Neural cell (in vitro differentiated cells): ENCODE measurements around the gene TGDS. TPM values are rescaled to one million over a fixed set of nuclear protein-coding genes. Genes with fewer than 3 reads are reported as not detected.

Experiments used
- H2AFZ ChIP-seq: fragments of 200-600, 300-800 bp; sonication (generic), shearing (Covaris generic); 2 replicates; pipeline ENCODE4 v1.6.0; 2014; ENCODE audit warnings: low read depth, mild to moderate bottlenecking, antibody characterized with exemption, low read length, moderate library complexity
- H3F3A ChIP-seq: fragments of 200-600 bp; shearing (Covaris generic); 2 replicates; pipeline ENCODE4 v1.6.1; 2016; ENCODE audit warnings: mild to moderate bottlenecking, moderate library complexity, mixed read lengths, antibody characterized with exemption, low read length; ENCODE audit not compliant: insufficient read depth, poor library complexity, severe bottlenecking
- H3K27ac ChIP-seq: fragments of 200-600, 300-800 bp; sonication (generic), shearing (Covaris generic); 2 replicates; pipeline ENCODE4 v1.5.1; 2014; ENCODE audit warnings: mild to moderate bottlenecking, low read length, moderate library complexity
- H3K27me3 ChIP-seq: fragments of 300-800, 200-600 bp; sonication (generic), shearing (Covaris generic); 2 replicates; pipeline ENCODE4 v1.6.0; 2014; ENCODE audit warnings: mild to moderate bottlenecking, low read depth, low read length, moderate library complexity; ENCODE audit not compliant: insufficient read depth
- H3K36me3 ChIP-seq: fragments of 300-800, 200-600 bp; sonication (generic), shearing (Covaris generic); 2 replicates; pipeline ENCODE4 v1.5.1; 2014; ENCODE audit warnings: mild to moderate bottlenecking, antibody characterized with exemption, low read length, moderate library complexity; ENCODE audit not compliant: insufficient read depth
- H3K4me2 ChIP-seq: fragments of 300-800, 200-600 bp; sonication (generic), shearing (Covaris generic); 2 replicates; pipeline ENCODE4 v1.6.0; 2014; ENCODE audit warnings: mild to moderate bottlenecking, low read length
- H3K4me3 ChIP-seq: fragments of 300-800, 200-600 bp; sonication (generic), shearing (Covaris generic); 2 replicates; pipeline ENCODE4 v1.5.1; 2014; ENCODE audit warnings: mild to moderate bottlenecking, low read length, moderate library complexity
- H3K79me2 ChIP-seq: fragments of 200-600 bp; shearing (Covaris generic); replicated peaks from 2 replicates; pipeline ENCODE4 v1.6.0; 2014; ENCODE audit warnings: mild to moderate bottlenecking, low read length, moderate library complexity; ENCODE audit not compliant: insufficient read depth
- H3K9ac ChIP-seq: fragments of 300-800, 200-600 bp; sonication (generic), shearing (Covaris generic); 2 replicates; pipeline ENCODE4 v1.6.1; 2016; ENCODE audit warnings: mild to moderate bottlenecking, low read length, mixed read lengths
- H3K9me2 ChIP-seq: fragments of 200-600 bp; shearing (Covaris generic); 2 replicates; pipeline ENCODE4 v1.6.1; 2016; ENCODE audit warnings: mild to moderate bottlenecking, low read length, mixed read lengths; ENCODE audit not compliant: insufficient read depth
- H3K9me3 ChIP-seq: fragments of 200-600, 300-800 bp; sonication (generic), shearing (Covaris generic); 2 replicates; pipeline ENCODE4 v1.6.1; 2016; ENCODE audit warnings: mild to moderate bottlenecking, mixed run types, low read length, moderate library complexity, mixed read lengths
- H4K20me1 ChIP-seq: fragments of 200-600 bp; shearing (Covaris generic); 2 replicates; pipeline ENCODE4 v1.6.1; 2016; ENCODE audit warnings: mild to moderate bottlenecking, mixed run types; ENCODE audit not compliant: insufficient read depth
- EP300 ChIP-seq: fragments of 450-650 bp; conservative IDR thresholded peaks from 2 replicates; pipeline ENCODE4 v1.6.1; 2014; ENCODE audit warnings: antibody characterized with exemption, mild to moderate bottlenecking, moderate library complexity; ENCODE audit not compliant: poor library complexity, severe bottlenecking
- EZH2 ChIP-seq: fragments of 200-600, 300-800 bp; shearing (Covaris generic), sonication (generic); IDR thresholded peaks from 2 replicates; pipeline ENCODE4 v1.6.1; 2014; ENCODE audit warnings: antibody characterized with exemption, low read length, borderline replicate concordance, mild to moderate bottlenecking; ENCODE audit not compliant: insufficient read depth, poor library complexity, severe bottlenecking
- MXI1 ChIP-seq: fragments of 450-650 bp; conservative IDR thresholded peaks from 2 replicates; pipeline ENCODE4 v1.6.1; 2014; ENCODE audit warnings: antibody characterized with exemption, mild to moderate bottlenecking; ENCODE audit not compliant: poor library complexity, severe bottlenecking
- POLR2AphosphoS5 ChIP-seq: IDR thresholded peaks from 2 replicates; pipeline ENCODE4 v1.6.1; 2012
- RAD21 ChIP-seq: fragments of 450-650 bp; conservative IDR thresholded peaks from 2 replicates; pipeline ENCODE4 v1.6.1; 2014; ENCODE audit warnings: antibody characterized with exemption, mild to moderate bottlenecking, moderate library complexity
- SMC3 ChIP-seq: fragments of 450-650 bp; conservative IDR thresholded peaks from 2 replicates; pipeline ENCODE4 v1.6.1; 2014; ENCODE audit warnings: antibody characterized with exemption, mild to moderate bottlenecking, moderate library complexity; ENCODE audit not compliant: poor library complexity
- TAF1 ChIP-seq: IDR thresholded peaks from 2 replicates; pipeline ENCODE4 v1.6.1; 2012; ENCODE audit warnings: low read depth
- polyA plus RNA-seq: library from polyadenylated mRNA; depleted of rRNA; stranded (reverse); fragments of >200 nt; gene quantifications from 2 replicates; pipeline ENCODE4 v1.2.3, GENCODE V29; 2014
- TF ChIP-seq, protein P1 (sequence below): IDR thresholded peaks from 2 replicates; pipeline ENCODE4 v1.6.1; 2012; ENCODE audit warnings: borderline replicate concordance
- TF ChIP-seq, protein P2 (sequence below): fragments of 450-650 bp; IDR thresholded peaks from 2 replicates; pipeline ENCODE4 v1.5.1; 2014; ENCODE audit warnings: antibody characterized with exemption, mild to moderate bottlenecking, moderate library complexity; ENCODE audit not compliant: poor library complexity, severe bottlenecking

Gene TGDS
- polyA plus RNA-seq, 1 donor from 2014 or later = 10.2 TPM

DNA sequence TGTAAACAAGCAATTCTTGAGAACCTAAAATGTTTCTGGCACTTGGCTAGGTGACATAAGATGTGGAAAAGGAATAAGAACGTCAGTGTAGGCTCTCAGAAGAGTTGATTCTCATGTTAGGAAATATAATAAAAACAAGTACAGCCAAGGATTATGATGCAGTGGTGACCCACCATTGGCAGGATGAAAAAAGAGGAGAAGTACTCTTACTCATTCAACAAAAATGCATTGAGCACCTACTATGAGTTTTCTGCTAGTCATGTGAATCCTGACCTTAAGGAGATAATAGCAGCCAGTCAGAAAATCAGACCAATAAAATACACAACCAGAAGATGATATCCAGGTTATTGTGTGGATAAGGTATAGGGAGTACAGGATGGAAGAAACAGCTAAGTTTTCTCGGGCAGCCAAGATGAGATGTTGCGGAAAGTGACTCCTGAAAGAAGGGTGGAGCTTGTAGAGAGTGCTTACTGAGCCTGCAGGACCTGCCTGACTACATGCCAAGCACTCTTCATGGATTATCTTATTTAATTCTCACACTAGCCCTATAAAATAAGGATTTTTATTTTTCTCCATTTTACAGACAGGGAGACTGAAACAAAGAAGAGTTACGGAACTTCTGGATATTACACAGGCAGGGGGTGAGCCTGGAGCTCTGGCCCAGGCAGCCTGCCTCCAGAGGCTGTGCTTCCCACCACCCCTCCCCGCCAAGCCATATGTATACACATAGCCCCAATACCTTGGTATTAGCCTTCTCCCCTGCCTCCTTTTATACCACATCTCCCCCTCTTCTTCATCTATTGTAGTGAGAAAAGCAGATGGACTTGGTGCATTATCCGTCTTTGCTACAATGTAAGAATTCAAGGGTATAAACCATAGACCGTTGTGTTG is 58.0 kb downstream of the TGDS start:
- no peaks in the 10 kb centered on the region for H3K9me2 ChIP-seq
- no peaks in the 10 kb centered on the region for H3F3A ChIP-seq
- H3K9me3 ChIP-seq = no peaks in the 10 kb centered on the region
- no peak overlapping the region for H3K9ac ChIP-seq
- H2AFZ ChIP-seq = no peak overlapping the region
- no peaks in the 10 kb centered on the region for H3K36me3 ChIP-seq
- H3K27me3 ChIP-seq = no peaks in the 10 kb centered on the region
- no peak overlapping the region for H3K27ac ChIP-seq
- no peak overlapping the region for H3K4me2 ChIP-seq
- no peaks in the 10 kb centered on the region for H3K79me2 ChIP-seq
- no peak overlapping the region for H3K4me3 ChIP-seq
- no peaks in the 10 kb centered on the region for H4K20me1 ChIP-seq
- TF ChIP-seq RAD21 = no peak
- TF ChIP-seq POLR2AphosphoS5 = no peak
- no peak for TF ChIP-seq MXI1
- TF ChIP-seq EZH2 = no peak
- TF ChIP-seq EP300 = no peak
- no peak for TF ChIP-seq SMC3
- TF ChIP-seq, protein P1, sequence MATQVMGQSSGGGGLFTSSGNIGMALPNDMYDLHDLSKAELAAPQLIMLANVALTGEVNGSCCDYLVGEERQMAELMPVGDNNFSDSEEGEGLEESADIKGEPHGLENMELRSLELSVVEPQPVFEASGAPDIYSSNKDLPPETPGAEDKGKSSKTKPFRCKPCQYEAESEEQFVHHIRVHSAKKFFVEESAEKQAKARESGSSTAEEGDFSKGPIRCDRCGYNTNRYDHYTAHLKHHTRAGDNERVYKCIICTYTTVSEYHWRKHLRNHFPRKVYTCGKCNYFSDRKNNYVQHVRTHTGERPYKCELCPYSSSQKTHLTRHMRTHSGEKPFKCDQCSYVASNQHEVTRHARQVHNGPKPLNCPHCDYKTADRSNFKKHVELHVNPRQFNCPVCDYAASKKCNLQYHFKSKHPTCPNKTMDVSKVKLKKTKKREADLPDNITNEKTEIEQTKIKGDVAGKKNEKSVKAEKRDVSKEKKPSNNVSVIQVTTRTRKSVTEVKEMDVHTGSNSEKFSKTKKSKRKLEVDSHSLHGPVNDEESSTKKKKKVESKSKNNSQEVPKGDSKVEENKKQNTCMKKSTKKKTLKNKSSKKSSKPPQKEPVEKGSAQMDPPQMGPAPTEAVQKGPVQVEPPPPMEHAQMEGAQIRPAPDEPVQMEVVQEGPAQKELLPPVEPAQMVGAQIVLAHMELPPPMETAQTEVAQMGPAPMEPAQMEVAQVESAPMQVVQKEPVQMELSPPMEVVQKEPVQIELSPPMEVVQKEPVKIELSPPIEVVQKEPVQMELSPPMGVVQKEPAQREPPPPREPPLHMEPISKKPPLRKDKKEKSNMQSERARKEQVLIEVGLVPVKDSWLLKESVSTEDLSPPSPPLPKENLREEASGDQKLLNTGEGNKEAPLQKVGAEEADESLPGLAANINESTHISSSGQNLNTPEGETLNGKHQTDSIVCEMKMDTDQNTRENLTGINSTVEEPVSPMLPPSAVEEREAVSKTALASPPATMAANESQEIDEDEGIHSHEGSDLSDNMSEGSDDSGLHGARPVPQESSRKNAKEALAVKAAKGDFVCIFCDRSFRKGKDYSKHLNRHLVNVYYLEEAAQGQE = no peak
- no peak for TF ChIP-seq TAF1
- TF ChIP-seq, protein P2, sequence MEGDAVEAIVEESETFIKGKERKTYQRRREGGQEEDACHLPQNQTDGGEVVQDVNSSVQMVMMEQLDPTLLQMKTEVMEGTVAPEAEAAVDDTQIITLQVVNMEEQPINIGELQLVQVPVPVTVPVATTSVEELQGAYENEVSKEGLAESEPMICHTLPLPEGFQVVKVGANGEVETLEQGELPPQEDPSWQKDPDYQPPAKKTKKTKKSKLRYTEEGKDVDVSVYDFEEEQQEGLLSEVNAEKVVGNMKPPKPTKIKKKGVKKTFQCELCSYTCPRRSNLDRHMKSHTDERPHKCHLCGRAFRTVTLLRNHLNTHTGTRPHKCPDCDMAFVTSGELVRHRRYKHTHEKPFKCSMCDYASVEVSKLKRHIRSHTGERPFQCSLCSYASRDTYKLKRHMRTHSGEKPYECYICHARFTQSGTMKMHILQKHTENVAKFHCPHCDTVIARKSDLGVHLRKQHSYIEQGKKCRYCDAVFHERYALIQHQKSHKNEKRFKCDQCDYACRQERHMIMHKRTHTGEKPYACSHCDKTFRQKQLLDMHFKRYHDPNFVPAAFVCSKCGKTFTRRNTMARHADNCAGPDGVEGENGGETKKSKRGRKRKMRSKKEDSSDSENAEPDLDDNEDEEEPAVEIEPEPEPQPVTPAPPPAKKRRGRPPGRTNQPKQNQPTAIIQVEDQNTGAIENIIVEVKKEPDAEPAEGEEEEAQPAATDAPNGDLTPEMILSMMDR = no peak

DNA sequence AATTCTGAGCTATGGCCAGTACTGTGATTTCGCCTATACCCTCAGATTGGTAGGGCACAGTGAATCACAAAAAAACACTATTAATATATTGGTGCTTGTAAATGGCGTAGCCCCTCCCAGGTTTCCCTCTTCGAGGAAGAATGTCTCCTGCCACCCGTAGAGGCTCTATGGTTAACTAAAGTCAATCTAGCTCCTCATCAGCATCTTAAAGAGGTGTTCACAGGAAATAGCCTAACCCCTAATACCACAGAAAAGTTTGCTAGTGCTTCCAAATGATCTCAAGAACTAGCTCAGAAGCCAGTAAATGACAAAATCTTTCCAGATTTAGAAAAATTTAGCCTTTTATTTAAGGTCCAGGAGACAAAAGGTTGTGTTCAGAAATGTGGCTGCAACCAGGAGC is 60.2 kb downstream of the TGDS start:
- H2AFZ ChIP-seq = no peak overlapping the region
- H4K20me1 ChIP-seq = no peaks in the 10 kb centered on the region
- H3K4me3 ChIP-seq = no peak overlapping the region
- no peaks in the 10 kb centered on the region for H3K9me2 ChIP-seq
- no peaks in the 10 kb centered on the region for H3K36me3 ChIP-seq
- H3K27me3 ChIP-seq = no peaks in the 10 kb centered on the region
- TF ChIP-seq, protein P1 = no peak
- TF ChIP-seq, protein P2 = no peak
- TF ChIP-seq MXI1 (no peak), SMC3 (no peak), RAD21 (no peak), EZH2 (no peak), TAF1 (no peak), EP300 (no peak), POLR2AphosphoS5 (no peak)
- no peak overlapping the region for H3K9ac ChIP-seq
- no peaks in the 10 kb centered on the region for H3F3A ChIP-seq
- no peak overlapping the region for H3K4me2 ChIP-seq
- no peak overlapping the region for H3K27ac ChIP-seq
- H3K9me3 ChIP-seq = no peaks in the 10 kb centered on the region
- no peaks in the 10 kb centered on the region for H3K79me2 ChIP-seq
